A673 (cell line): Measurements from ENCODE around the gene NTNG1. TPM values are rescaled to one million over a fixed set of nuclear protein-coding genes. Genes with fewer than 3 reads are reported as not detected.
"Not testable (repeated sequence)": the region's sequence is repeated elsewhere in the genome, so short reads cannot be mapped to it uniquely, and the experiment has no call there.

Experiments used
- BruUV-seq: library from RNA; stranded (reverse); fragments of 400-500 nt; replicated peaks from 2 replicates; lab custom pipeline; 2021; lab: Mats Ljungman, UMichigan
- CTCF ChIA-PET: fragments of 300-600 bp; sonication (Branson Sonifier 250); formaldehyde crosslinking; loops from one replicate; lab custom pipeline; 2022; ENCODE audit warnings: antibody characterized with exemption; lab: Charles Lee
- POLR2A ChIA-PET: fragments of 300-600 bp; sonication (Branson Sonifier 250); formaldehyde crosslinking; loops from one replicate; lab custom pipeline; 2022; ENCODE audit warnings: antibody characterized with exemption; ENCODE audit not compliant: low non-redundant PET; lab: Charles Lee
- DNase-seq: peaks from one replicate; pipeline ENCODE4 v3.0.0-alpha.2; 2015; ENCODE audit warnings: low spot score
- H3K27ac ChIP-seq: fragments of 200-600 bp; sonication (generic); 2 replicates; pipeline ENCODE4 v1.5.1; 2016; ENCODE audit warnings: mixed run types, low read depth, mild to moderate bottlenecking, mixed read lengths, antibody characterized with exemption, low read length; ENCODE audit not compliant: poor library complexity, severe bottlenecking
- H3K27me3 ChIP-seq: fragments of 200-600 bp; sonication (generic); replicated peaks from 2 replicates; pipeline ENCODE4 v1.6.1; 2017; ENCODE audit warnings: mixed run types, low read depth, mild to moderate bottlenecking, mixed read lengths, antibody characterized with exemption, low read length; ENCODE audit not compliant: insufficient read depth, poor library complexity
- H3K36me3 ChIP-seq: fragments of 200-600 bp; sonication (generic); 2 replicates; pipeline ENCODE4 v1.6.1; 2016; ENCODE audit warnings: mixed run types, mild to moderate bottlenecking, mixed read lengths, antibody characterized with exemption, low read length; ENCODE audit not compliant: insufficient read depth, poor library complexity, severe bottlenecking
- H3K4me1 ChIP-seq: fragments of 200-600 bp; sonication (generic); 2 replicates; pipeline ENCODE4 v1.6.1; 2017; ENCODE audit warnings: mixed run types, mild to moderate bottlenecking, mixed read lengths, antibody characterized with exemption, low read length; ENCODE audit not compliant: insufficient read depth, poor library complexity, severe bottlenecking
- H3K4me3 ChIP-seq: fragments of 200-600 bp; sonication (generic); 2 replicates; pipeline ENCODE4 v1.5.1; 2016; ENCODE audit warnings: low read depth, mixed run types, mild to moderate bottlenecking, mixed read lengths, low read length; ENCODE audit not compliant: poor library complexity, severe bottlenecking
- H3K9me3 ChIP-seq: fragments of 200-600 bp; sonication (generic); 2 replicates; pipeline ENCODE4 v1.6.1; 2016; ENCODE audit warnings: mixed run types, low read depth, mild to moderate bottlenecking, mixed read lengths, antibody characterized with exemption, low read length; ENCODE audit not compliant: poor library complexity, severe bottlenecking
- EZH2 ChIP-seq: fragments of 200-600 bp; sonication (generic); IDR thresholded peaks from 2 replicates; pipeline ENCODE4 v1.6.1; 2017; ENCODE audit warnings: borderline replicate concordance, low read depth, mild to moderate bottlenecking, mixed read lengths, antibody characterized with exemption, low read length; ENCODE audit not compliant: poor library complexity, severe bottlenecking
- intact Hi-C: fragments of 100-400 bp; cut with micrococcal nuclease; formaldehyde crosslinking; loops from one replicate; pipeline ENCODE4 v1.10.0; 2022; ENCODE audit not compliant: unreplicated experiment
- total RNA-seq: library from RNA; stranded (reverse); gene quantifications from 2 replicates; pipeline ENCODE4 v1.2.3, GENCODE V29; 2021
- TF ChIP-seq, protein P1 (sequence below): fragments of 300-800, 200-600 bp; sonication (generic); conservative IDR thresholded peaks from 2 replicates; pipeline ENCODE4 v1.5.1; 2017; ENCODE audit warnings: low read depth, mild to moderate bottlenecking, antibody characterized with exemption, low read length, moderate library complexity, mixed read lengths

NTNG1 gene
- total RNA-seq, 1 experiment from 2014 or later: 91.5 TPM

- no peak overlapping the region for H3K4me3 ChIP-seq
- TF ChIP-seq, protein P1, sequence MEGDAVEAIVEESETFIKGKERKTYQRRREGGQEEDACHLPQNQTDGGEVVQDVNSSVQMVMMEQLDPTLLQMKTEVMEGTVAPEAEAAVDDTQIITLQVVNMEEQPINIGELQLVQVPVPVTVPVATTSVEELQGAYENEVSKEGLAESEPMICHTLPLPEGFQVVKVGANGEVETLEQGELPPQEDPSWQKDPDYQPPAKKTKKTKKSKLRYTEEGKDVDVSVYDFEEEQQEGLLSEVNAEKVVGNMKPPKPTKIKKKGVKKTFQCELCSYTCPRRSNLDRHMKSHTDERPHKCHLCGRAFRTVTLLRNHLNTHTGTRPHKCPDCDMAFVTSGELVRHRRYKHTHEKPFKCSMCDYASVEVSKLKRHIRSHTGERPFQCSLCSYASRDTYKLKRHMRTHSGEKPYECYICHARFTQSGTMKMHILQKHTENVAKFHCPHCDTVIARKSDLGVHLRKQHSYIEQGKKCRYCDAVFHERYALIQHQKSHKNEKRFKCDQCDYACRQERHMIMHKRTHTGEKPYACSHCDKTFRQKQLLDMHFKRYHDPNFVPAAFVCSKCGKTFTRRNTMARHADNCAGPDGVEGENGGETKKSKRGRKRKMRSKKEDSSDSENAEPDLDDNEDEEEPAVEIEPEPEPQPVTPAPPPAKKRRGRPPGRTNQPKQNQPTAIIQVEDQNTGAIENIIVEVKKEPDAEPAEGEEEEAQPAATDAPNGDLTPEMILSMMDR: no peak
- TF ChIP-seq EZH2: no peak
- no TSS peak for BruUV-seq
- H3K4me1 ChIP-seq: peaks cover 64% of the 10 kb centered on the region
- POLR2A ChIA-PET: no interaction called here
- intact Hi-C loops: no loop called here
- CTCF ChIA-PET: no interaction called here
- peaks cover 22% of the 10 kb centered on the region for H3K36me3 ChIP-seq
- no peak for DNase-seq
- H3K27ac ChIP-seq: peak overlapping the region; percentile 64
- H3K9me3 ChIP-seq: peaks cover 12% of the 10 kb centered on the region
- H3K27me3 ChIP-seq: no peaks in the 10 kb centered on the region
Measured at GRCh38 chr1:107162745-107163144, 21.9 kb downstream of the NTNG1 start.

DNA sequence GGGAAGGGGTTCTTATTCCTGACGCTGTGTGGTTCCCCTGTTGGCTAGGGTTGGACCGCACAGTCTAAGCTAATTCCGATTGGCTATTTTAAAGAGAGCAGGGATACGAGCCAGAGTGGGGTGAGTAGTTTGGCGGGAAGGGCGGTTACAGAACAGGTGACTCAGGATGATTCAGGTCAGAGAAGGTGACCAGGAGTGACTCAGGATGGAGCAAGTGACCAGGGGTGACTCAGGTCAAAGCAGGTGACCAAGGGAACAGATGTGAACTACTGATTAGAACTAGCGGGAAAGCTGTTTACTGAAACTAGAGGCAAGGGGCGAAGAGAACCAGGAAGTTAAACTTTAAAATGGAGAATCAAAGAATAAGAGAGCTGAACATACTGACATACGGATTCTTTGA, 24.1 kb downstream of the NTNG1 start:
- H3K27ac ChIP-seq, H3K4me3 ChIP-seq, POLR2A ChIA-PET, BruUV-seq, intact Hi-C loops, DNase-seq, CTCF ChIA-PET, H3K27me3 ChIP-seq: not testable (repeated sequence)
- H3K36me3 ChIP-seq: peaks cover 22% of the 10 kb centered on the region
- H3K9me3 ChIP-seq: peaks cover 12% of the 10 kb centered on the region
- H3K4me1 ChIP-seq: peaks cover 63% of the 10 kb centered on the region

DNA sequence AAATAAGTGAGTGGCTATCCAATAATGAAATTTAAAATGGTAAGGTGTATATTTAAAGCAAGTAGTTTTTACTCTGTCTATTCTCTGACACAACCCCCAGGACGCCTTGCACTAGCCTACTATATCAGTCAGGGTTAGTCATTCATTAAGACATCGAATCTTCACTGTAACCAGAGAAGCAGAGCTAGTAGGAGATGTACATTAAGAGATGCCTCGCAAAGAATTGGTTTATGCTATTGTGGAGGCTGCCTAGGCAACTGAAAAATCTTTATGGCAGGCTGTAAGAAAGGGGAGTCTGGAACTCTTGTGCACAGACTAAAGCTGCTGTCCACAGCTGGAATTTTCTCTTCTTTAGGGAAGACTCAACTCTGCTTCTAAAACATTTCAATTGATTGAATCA, 28.8 kb downstream of the NTNG1 start:
- no TSS peak for BruUV-seq
- Histone ChIP-seq H3K36me3 (peaks cover 3% of the 10 kb centered on the region), H3K27me3 (no peaks in the 10 kb centered on the region), H3K27ac (peak overlapping the region; percentile 75), H3K4me3 (no peak overlapping the region), H3K9me3 (peaks cover 3% of the 10 kb centered on the region), H3K4me1 (peaks cover 93% of the 10 kb centered on the region)
- POLR2A ChIA-PET: no interaction called here
- CTCF ChIA-PET: no interaction called here
- intact Hi-C loops: loop anchor here (5.0 kb wide), 2 partner anchors 53 to 83 kb away; no protein-coding TSS in a partner anchor
- TF ChIP-seq EZH2: no peak
- TF ChIP-seq, protein P1: no peak
- peak; percentile 65 for DNase-seq

DNA sequence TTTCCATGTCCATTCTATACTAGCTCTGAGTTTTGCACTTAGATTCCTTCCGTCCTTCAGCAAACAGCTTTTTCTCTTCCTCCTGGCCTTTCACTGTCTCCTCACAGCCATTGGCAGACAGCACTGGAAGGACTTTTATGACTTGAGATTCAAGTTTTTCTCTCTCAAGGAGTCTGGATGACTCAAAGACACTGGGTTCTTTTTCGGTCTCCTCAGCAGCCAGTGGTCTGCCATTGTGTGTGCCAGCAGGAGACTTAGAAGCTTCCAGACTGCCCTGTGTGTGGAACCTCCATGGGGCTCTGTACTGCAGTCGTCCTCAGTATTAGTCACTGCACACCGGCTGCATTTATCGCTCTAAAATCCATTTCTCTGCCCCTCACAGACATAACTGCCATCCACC, 30.5 kb downstream of the NTNG1 start:
- Histone ChIP-seq H3K9me3 (no peaks in the 10 kb centered on the region), H3K36me3 (no peaks in the 10 kb centered on the region), H3K27ac (peak overlapping the region; percentile 76), H3K27me3 (no peaks in the 10 kb centered on the region), H3K4me3 (no peak overlapping the region), H3K4me1 (peaks cover 97% of the 10 kb centered on the region)
- no peak for TF ChIP-seq EZH2
- TF ChIP-seq, protein P1: no peak
- CTCF ChIA-PET: no interaction called here
- BruUV-seq: no TSS peak
- POLR2A ChIA-PET: interaction anchor here (0.8 kb wide), 1 partner anchor 345 kb away, joined by 7 read pairs; no protein-coding TSS in a partner anchor
- DNase-seq: peak; percentile 85
- intact Hi-C loops: loop anchor here (5.0 kb wide), 2 partner anchors 51 to 81 kb away; no protein-coding TSS in a partner anchor
